IPS-NIHi11 (cell line): ENCODE results near the gene CCDC6.
"Not testable (repeated sequence)": the region's sequence is repeated elsewhere in the genome, so short reads cannot be mapped to it uniquely, and the experiment has no call there.

Experiments used
- DNase-seq: peaks from one replicate; pipeline ENCODE4 v3.0.0; 2012; ENCODE audit warnings: mixed read lengths, low spot score

The CCDC6 gene

GRCh38 chr10:59809644-59809974, 96.7 kb downstream of the CCDC6 start:
- no peak for DNase-seq

GRCh38 chr10:59808896-59809643, 97.3 kb downstream of the CCDC6 start:
- DNase-seq, result peak; percentile 66

- no peak for DNase-seq
These were observed 98.4 kb downstream of the CCDC6 start for GRCh38 chr10:59807629-59808620.

GRCh38 chr10:59805014-59805413, 101.3 kb downstream of the CCDC6 start:
- DNase-seq, result peak; percentile 45

- no peak for DNase-seq
These were observed 102.1 kb downstream of the CCDC6 start for GRCh38 chr10:59804220-59804619.

GRCh38 chr10:59803714-59804113, 102.6 kb downstream of the CCDC6 start:
- DNase-seq, result no peak

- DNase-seq, result no peak
These were observed 105.2 kb downstream of the CCDC6 start for GRCh38 chr10:59801171-59801570.

- no peak for DNase-seq
These were observed 106.9 kb downstream of the CCDC6 start for GRCh38 chr10:59799421-59799820.

GRCh38 chr10:59793919-59794318, 112.4 kb downstream of the CCDC6 start:
- peak; percentile 23 for DNase-seq

- DNase-seq, result no peak
These were observed 113.5 kb downstream of the CCDC6 start for GRCh38 chr10:59792812-59793211.

GRCh38 chr10:59791601-59792000, 114.8 kb downstream of the CCDC6 start:
- no peak for DNase-seq

- DNase-seq, result not testable (repeated sequence)
These were observed 116.3 kb downstream of the CCDC6 start for GRCh38 chr10:59790080-59790479.

GRCh38 chr10:59788914-59789313, 117.4 kb downstream of the CCDC6 start:
- DNase-seq, result not testable (repeated sequence)

- DNase-seq, result not testable (repeated sequence)
These were observed 119.3 kb downstream of the CCDC6 start for GRCh38 chr10:59787032-59787431.

- not testable (repeated sequence) for DNase-seq
These were observed 120.9 kb downstream of the CCDC6 start for GRCh38 chr10:59785476-59785875.

GRCh38 chr10:59781511-59781910, 124.8 kb downstream of the CCDC6 start:
- no peak for DNase-seq

- DNase-seq, result no peak
These were observed 126.4 kb downstream of the CCDC6 start for GRCh38 chr10:59779756-59780533.

GRCh38 chr10:59774451-59774850, 131.9 kb downstream of the CCDC6 start:
- no peak for DNase-seq

- no peak for DNase-seq
These were observed 133.3 kb downstream of the CCDC6 start for GRCh38 chr10:59773088-59773487.

GRCh38 chr10:59771162-59771807, 135.1 kb downstream of the CCDC6 start:
- DNase-seq, result no peak

GRCh38 chr10:59770689-59771088, 135.7 kb downstream of the CCDC6 start:
- DNase-seq, result no peak

- no peak for DNase-seq
These were observed 143.9 kb downstream of the CCDC6 start for GRCh38 chr10:59762505-59762904.
